Measurements from ENCODE around the gene NAA60.
A peak's percentile ranks its signal among the peaks of the same experiment; 100 is the strongest.
"Not testable (repeated sequence)": the region's sequence is repeated elsewhere in the genome, so short reads cannot be mapped to it uniquely, and the experiment has no call there.

Gene NAA60

DNA sequence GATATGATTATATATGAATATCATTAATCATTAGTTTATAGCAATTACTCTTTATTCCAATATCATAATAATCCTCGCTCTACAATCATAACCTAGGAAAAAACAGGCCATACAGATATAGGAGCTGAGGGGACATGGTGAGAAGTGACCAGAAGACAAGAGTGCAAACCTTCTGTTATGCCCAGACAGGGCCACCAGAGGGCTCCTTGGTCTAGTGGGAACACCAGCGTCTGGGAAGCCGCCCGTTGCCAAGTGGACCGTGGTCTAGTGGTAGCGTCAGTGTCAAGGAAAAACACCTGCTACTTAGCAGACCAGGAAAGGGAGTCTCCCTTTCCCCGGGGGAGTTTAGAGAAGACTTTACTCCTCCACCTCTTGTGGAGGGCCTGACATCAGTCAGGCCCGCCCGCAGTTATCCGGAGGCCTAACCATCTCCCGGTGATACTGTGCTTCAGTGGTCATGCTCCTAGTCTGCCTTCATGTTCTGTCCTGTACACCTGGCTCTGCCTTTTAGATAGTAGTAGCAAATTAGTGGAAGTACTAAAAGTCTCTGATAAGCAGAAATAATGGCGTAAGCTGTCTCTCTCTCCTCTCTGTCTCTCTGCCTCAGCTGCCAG lies 83.8 kb downstream of the NAA60 start:
- DNase-seq (ENCODE audit: low spot score in 2 of 2), result peak; percentile 40 to 78
- Mint-ChIP-seq H3K4me1 (peaks cover 13% of the 10 kb centered on the region), H3K36me3 (peaks cover 30% of the 10 kb centered on the region)
- H3K27ac Mint-ChIP-seq, H3K4me3 Mint-ChIP-seq, H3K9me3 Mint-ChIP-seq, ATAC-seq: not testable (repeated sequence)

DNA sequence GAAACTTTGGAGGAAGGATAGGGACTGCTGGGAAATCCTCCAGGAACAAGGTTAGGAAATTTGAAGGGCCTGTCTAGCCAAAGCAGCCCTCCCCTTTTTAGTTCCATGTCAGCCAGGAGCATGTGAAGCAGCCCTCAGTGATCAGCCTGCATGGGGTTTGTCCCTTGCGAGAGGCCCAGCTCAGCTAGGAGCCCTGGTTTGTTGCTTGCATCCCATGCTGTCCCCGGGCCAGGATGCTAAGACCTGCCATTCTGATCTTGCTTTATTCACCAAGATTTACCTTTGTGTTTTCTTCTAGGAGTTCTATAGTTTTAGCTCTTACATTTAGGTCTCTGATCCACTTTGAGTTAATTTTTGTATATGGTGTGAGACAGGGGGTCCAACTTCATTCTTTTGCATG lies 84.9 kb downstream of the NAA60 start:
- peaks cover 13% of the 10 kb centered on the region for H3K4me1 Mint-ChIP-seq
- no peak overlapping the region for H3K27ac Mint-ChIP-seq
- peaks cover 29% of the 10 kb centered on the region for H3K36me3 Mint-ChIP-seq
- H3K9me3 Mint-ChIP-seq, result no peaks in the 10 kb centered on the region
- ATAC-seq (peak; percentile 13), DNase-seq (ENCODE audit: low spot score in 2 of 2) (no peak)
- no peak overlapping the region for H3K4me3 Mint-ChIP-seq

GRCh38 chr16:3529175-3529574 lies 85.7 kb downstream of the NAA60 start:
- Mint-ChIP-seq H3K4me3 (no peak overlapping the region), H3K36me3 (peaks cover 29% of the 10 kb centered on the region), H3K4me1 (peaks cover 18% of the 10 kb centered on the region), H3K27ac (no peak overlapping the region), H3K9me3 (no peaks in the 10 kb centered on the region)
- DNase-seq (ENCODE audit: low spot score in 2 of 2), result no peak
- no peak for ATAC-seq

GRCh38 chr16:3530371-3530914 lies 87.0 kb downstream of the NAA60 start:
- DNase-seq (ENCODE audit: low spot score in 2 of 2) (no peak), ATAC-seq (no peak)
- Mint-ChIP-seq H3K4me1 (peaks cover 30% of the 10 kb centered on the region), H3K27ac (no peak overlapping the region), H3K4me3 (no peak overlapping the region), H3K9me3 (no peaks in the 10 kb centered on the region), H3K36me3 (peaks cover 31% of the 10 kb centered on the region)

DNA sequence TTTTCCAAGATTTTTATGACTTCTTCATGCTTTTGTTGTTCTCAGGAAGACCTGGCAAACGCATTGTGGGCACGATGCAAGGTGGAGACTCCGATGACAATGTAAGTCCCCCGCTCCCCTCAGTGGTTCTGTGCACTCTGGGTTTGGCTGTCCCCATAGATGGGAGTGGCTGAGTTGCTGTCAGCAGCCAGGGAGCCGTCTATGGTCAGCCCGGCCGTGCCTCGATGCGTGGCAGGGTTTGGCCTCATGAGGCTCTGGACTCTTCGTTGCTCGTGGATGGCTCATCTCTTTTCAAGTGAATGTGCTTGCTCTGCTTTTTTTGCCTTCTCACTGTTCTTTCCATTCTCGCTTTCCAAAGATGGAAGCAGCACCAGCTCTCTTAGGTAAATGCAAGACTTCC lies 89.3 kb downstream of the NAA60 start:
- ATAC-seq (no peak), DNase-seq (ENCODE audit: low spot score in 2 of 2) (no peak)
- H3K4me3 Mint-ChIP-seq, result no peak overlapping the region
- H3K36me3 Mint-ChIP-seq, result peaks cover 37% of the 10 kb centered on the region
- no peaks in the 10 kb centered on the region for H3K9me3 Mint-ChIP-seq
- H3K27ac Mint-ChIP-seq, result peak overlapping the region; percentile 83
- peaks cover 24% of the 10 kb centered on the region for H3K4me1 Mint-ChIP-seq

DNA sequence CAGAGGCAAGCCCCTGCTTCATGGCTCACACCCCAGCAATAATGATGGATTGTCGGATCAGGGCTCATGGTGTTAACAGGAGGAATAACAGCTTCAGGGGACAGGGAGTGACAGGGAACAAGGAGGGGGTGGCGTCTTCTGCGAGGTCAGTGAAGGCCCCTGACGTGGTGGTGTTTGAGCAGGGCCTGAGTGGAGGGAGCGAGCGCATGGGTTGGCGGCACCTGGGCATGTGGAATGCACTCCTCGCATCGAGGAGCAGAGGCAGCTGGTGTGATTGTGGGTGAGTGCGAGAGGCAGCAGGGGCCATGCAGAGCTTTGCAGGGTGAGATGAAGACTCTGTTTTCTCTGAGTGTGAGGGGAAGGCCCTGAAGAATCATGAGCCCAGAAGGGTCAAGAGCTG lies 90.6 kb downstream of the NAA60 start:
- Mint-ChIP-seq H3K4me3 (no peak overlapping the region), H3K36me3 (peaks cover 37% of the 10 kb centered on the region), H3K9me3 (no peaks in the 10 kb centered on the region), H3K27ac (peak overlapping the region; percentile 83), H3K4me1 (peaks cover 17% of the 10 kb centered on the region)
- DNase-seq (ENCODE audit: low spot score in 2 of 2), result no peak
- ATAC-seq, result no peak

- H3K36me3 Mint-ChIP-seq, result peaks cover 51% of the 10 kb centered on the region
- H3K27ac Mint-ChIP-seq, result peak overlapping the region; percentile 83
Measured at GRCh38 chr16:3536271-3536731, 92.8 kb downstream of the NAA60 start.

More at GRCh38 chr16:3536271-3536731, 92.8 kb downstream of the NAA60 start:
- ATAC-seq, result no peak
- H3K4me3 Mint-ChIP-seq, result no peak overlapping the region
- H3K9me3 Mint-ChIP-seq, result no peaks in the 10 kb centered on the region
- DNase-seq (ENCODE audit: low spot score in 2 of 2), result no peak
- H3K4me1 Mint-ChIP-seq, result peaks cover 17% of the 10 kb centered on the region

Data from stimulated activated effector memory CD8-positive, alpha-beta T cell treated with anti-CD3 and anti-CD28 coated beads, Interleukin-12 subunit alpha, Interleukin-12 subunit beta, amount 100 ng/mL, for 72 hours (primary cell).